Measurements from ENCODE around the gene RTL9. TPM values are rescaled to one million over a fixed set of nuclear protein-coding genes. Genes with fewer than 3 reads are reported as not detected.

Gene RTL9
- total and polyA plus RNA-seq, 9 of the 15 experiments (the other 6 are each of a cell fraction or from before 2014, with no cell fraction given) = 0.04 to 0.35 (median 0.13) TPM; not detected in 1

GRCh38 chrX:110341189-110342035, 17.2 kb upstream of the RTL9 start (continued):
- TF ChIP-seq SRSF3 (IDR thresholded peaks at IDR 0.05; ENCODE audit: insufficient read depth, low read length) (no peak), ETV1 (tag; conservative IDR thresholded peaks at IDR 0.05; ENCODE audit: low read depth) (no peak), POLR2H (tag; IDR thresholded peaks at IDR 0.05; ENCODE audit: low read depth) (peak; percentile 57; the same call in 1 of the 2 replicates), ERF (CRISPR knock-in tag; IDR thresholded peaks at IDR 0.05) (no peak), NKRF (IDR thresholded peaks at IDR 0.05; ENCODE audit: borderline replicate concordance) (no peak), ZNF175 (CRISPR knock-in tag; IDR thresholded peaks at IDR 0.05; ENCODE audit: low read depth) (peak; percentile 57), ZNF551 (CRISPR knock-in tag; IDR thresholded peaks at IDR 0.05) (no peak), ZNF695 (CRISPR knock-in tag; IDR thresholded peaks at IDR 0.05) (no peak), ATF4 (CRISPR knock-in tag; IDR thresholded peaks at IDR 0.05) (peak; percentile 86), HNRNPH1 (optimal IDR thresholded peaks at IDR 0.05; ENCODE audit: low read depth, low read length) (no peak), ZSCAN29 (IDR thresholded peaks at IDR 0.05) (no peak), IFI16 (CRISPR knock-in tag; IDR thresholded peaks at IDR 0.05) (no peak), TCF7L2 (IDR thresholded peaks at IDR 0.05; ENCODE audit: low read depth, low read length) (no peak), BRD9 (IDR thresholded peaks at IDR 0.05; ENCODE audit: low read depth, partially characterized antibody) (no peak), CC2D1A (IDR thresholded peaks at IDR 0.05) (no peak), FOXP1 (CRISPR knock-in tag; IDR thresholded peaks at IDR 0.05) (no peak), RAD21 (CRISPR knock-in tag; conservative IDR thresholded peaks at IDR 0.05 in 1 of 2, IDR thresholded peaks at IDR 0.05 in 1 of 2) (no peak), CEBPB (tag; IDR thresholded peaks at IDR 0.05) (no peak), IRF9 (tag; IDR thresholded peaks at IDR 0.05) (0 out of 2 replicates have a peak, but pooled peaks have one; percentile 15), MBD2 (IDR thresholded peaks at IDR 0.05; ENCODE audit: borderline replicate concordance, low read depth) (no peak), SRSF1 (IDR thresholded peaks at IDR 0.05; ENCODE audit: low read depth, low read length) (no peak), LEF1 (IDR thresholded peaks at IDR 0.05) (peak; percentile 22; the same call in 1 of the 2 replicates), MEIS2 (IDR thresholded peaks at IDR 0.05; ENCODE audit: partially characterized antibody) (peak; percentile 91), ATF3 (IDR thresholded peaks at IDR 0.05) (peak; percentile 95), ATF3 (CRISPR knock-in tag; conservative IDR thresholded peaks at IDR 0.05) (no peak)

Data from K562 (cell line).